Common myeloid progenitor, CD34-positive (primary cell): Measurements from ENCODE around the gene RABGEF1.
"Not testable (repeated sequence)": the region's sequence is repeated elsewhere in the genome, so short reads cannot be mapped to it uniquely, and the experiment has no call there.

Experiments
- CTCF ChIA-PET: fragments of 350-600 bp; sonication (Branson Sonifier 250); formaldehyde crosslinking; loops from one replicate; lab custom pipeline; 2021; ENCODE audit warnings: antibody characterized with exemption; lab: Charles Lee
- POLR2A ChIA-PET: fragments of 350-600 bp; sonication (Branson Sonifier 250); formaldehyde crosslinking; loops from one replicate; lab custom pipeline; 2021; ENCODE audit warnings: antibody characterized with exemption; lab: Charles Lee
- DNase-seq, 3 donors: peaks; one replicate each; pipeline versions ENCODE4 v3.0.0 to v3.0.0-alpha.2; 2013
- H3K27ac ChIP-seq, 2 experiments: 1 replicate in 1 of 2; 2 replicates in 1 of 2; pipeline ENCODE4 v1.7.0; 2013; ENCODE audit warnings: inconsistent platforms in 2 of 2, low read length in 2 of 2, mild to moderate bottlenecking in 2 of 2, low read depth in 1 of 2, moderate library complexity in 1 of 2; ENCODE audit not compliant: severe bottlenecking in 2 of 2, insufficient read depth in 1 of 2, poor library complexity in 1 of 2
- H3K27me3 ChIP-seq, 5 experiments: replicated peaks in 2 of 5; 1 replicate in 3 of 5; 2 replicates in 2 of 5; pipeline versions ENCODE4 v1.6.1 to v1.7.0; 2013; ENCODE audit warnings: low read length in 4 of 5, mild to moderate bottlenecking in 2 of 5, moderate library complexity in 2 of 5, inconsistent platforms in 1 of 5; ENCODE audit not compliant: insufficient read depth in 5 of 5, control insufficient read depth in 4 of 5
- H3K36me3 ChIP-seq, 4 experiments: 1 replicate in 2 of 4; 2 replicates in 2 of 4; pipeline versions ENCODE4 v1.6.1 to v1.7.0; 2013; ENCODE audit warnings: low read length in 3 of 4, control low read depth in 1 of 4, mild to moderate bottlenecking in 1 of 4; ENCODE audit not compliant: control insufficient read depth in 4 of 4, insufficient read depth in 4 of 4
- H3K4me1 ChIP-seq, 4 experiments: 1 replicate in 3 of 4; 2 replicates in 1 of 4; pipeline versions ENCODE4 v1.6.1 to v1.7.1; 2013; ENCODE audit warnings: low read length in 3 of 4, mild to moderate bottlenecking in 3 of 4, control low read depth in 1 of 4, inconsistent platforms in 1 of 4, moderate library complexity in 1 of 4; ENCODE audit not compliant: control insufficient read depth in 4 of 4, insufficient read depth in 4 of 4; ENCODE audit errors: control extremely low read depth in 1 of 4
- H3K4me3 ChIP-seq, 7 experiments: 1 replicate in 4 of 7; 2 replicates in 3 of 7; pipeline versions ENCODE4 v1.5.1 to v1.7.0; 2013; ENCODE audit warnings: mild to moderate bottlenecking in 7 of 7, low read length in 6 of 7, moderate library complexity in 6 of 7, inconsistent platforms in 2 of 7, low read depth in 2 of 7, control low read depth in 1 of 7; ENCODE audit not compliant: insufficient read depth in 4 of 7, control insufficient read depth in 1 of 7; ENCODE audit errors: extremely low read depth in 1 of 7
- H3K9me3 ChIP-seq, 5 experiments: 1 replicate in 4 of 5; 2 replicates in 1 of 5; pipeline versions ENCODE4 v1.6.1 to v1.7.1; 2013; ENCODE audit warnings: low read length in 4 of 5, mild to moderate bottlenecking in 2 of 5, inconsistent platforms in 1 of 5, low read depth in 1 of 5, moderate library complexity in 1 of 5; ENCODE audit not compliant: control insufficient read depth in 4 of 5, insufficient read depth in 2 of 5; ENCODE audit errors: control extremely low read depth in 1 of 5
- WGBS: methylation state at CpG from one replicate; pipeline ENCODE4 v1.1.5; 2013; ENCODE audit not compliant: insufficient coverage; 5-methylcytosine and 5-hydroxymethylcytosine counted together

The RABGEF1 gene

DNA sequence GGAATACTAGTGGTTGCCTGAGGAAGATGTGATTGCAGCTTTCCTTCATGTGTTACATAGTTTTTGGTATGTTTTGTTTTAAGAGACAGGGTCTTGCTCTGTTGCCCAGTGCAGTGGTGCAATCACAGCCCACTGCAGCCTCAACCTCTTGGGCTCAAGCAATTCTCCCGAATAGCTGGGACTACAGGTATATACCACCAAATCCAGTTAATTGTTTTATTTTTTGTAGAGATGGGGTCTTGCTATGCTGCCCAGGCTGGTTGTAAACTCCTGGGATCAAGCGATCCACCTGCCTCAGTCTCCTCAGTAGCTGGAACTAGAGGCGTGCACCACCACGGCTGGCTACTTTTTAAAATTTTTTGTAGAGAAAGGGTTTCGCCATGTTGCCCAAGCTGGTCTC is 101.4 kb downstream of the RABGEF1 start:
- ChIA-PET CTCF (interaction anchor here (1.1 kb wide), 1 partner anchor 22 kb away, joined by 3 read pairs; no protein-coding TSS in a partner anchor), POLR2A (no interaction called here)
- H3K4me1 ChIP-seq: peaks cover 3 to 29% (median 25%) of the 10 kb centered on the region in 4 experiments
- H3K36me3 ChIP-seq: no peaks in the 10 kb centered on the region
- no peak overlapping the region for H3K4me3 ChIP-seq
- WGBS: 98% methylated on average over 4 of the region's 5 CpGs
- H3K27me3 ChIP-seq: no peaks in the 10 kb centered on the region
- H3K27ac ChIP-seq: no peak overlapping the region
- no peak for DNase-seq
- H3K9me3 ChIP-seq: peaks cover 0 to 3% (median 0%) of the 10 kb centered on the region in 5 experiments

DNA sequence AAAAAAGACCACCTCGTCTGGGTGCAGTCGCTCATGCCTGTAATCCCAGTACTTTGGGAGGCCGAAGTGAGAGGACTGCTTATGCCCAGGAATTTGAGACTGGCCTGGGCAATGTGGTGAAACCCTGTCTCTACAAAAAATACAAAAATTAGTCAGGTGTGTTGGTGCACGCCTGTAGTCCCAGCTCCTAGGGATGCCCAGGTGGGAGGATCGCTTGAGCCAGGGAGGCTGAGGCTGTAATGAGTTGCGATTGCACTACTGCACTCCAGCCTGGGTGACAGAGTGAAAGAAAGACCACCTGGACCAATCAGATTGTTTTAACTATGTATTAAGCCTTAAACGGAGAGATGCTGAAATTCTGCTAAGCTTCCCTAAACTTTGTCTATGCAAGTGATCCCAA is 103.0 kb downstream of the RABGEF1 start:
- H3K36me3 ChIP-seq, POLR2A ChIA-PET, H3K9me3 ChIP-seq, DNase-seq, H3K27me3 ChIP-seq, H3K27ac ChIP-seq, CTCF ChIA-PET: not testable (repeated sequence)
- H3K4me1 ChIP-seq: peaks cover 6 to 42% (median 35%) of the 10 kb centered on the region in 4 experiments
- H3K4me3 ChIP-seq: peak overlapping the region in 4 of 7 experiments; percentile 5 to 97 (median 91)
- 81% methylated on average over 7 of the region's 7 CpGs for WGBS

DNA sequence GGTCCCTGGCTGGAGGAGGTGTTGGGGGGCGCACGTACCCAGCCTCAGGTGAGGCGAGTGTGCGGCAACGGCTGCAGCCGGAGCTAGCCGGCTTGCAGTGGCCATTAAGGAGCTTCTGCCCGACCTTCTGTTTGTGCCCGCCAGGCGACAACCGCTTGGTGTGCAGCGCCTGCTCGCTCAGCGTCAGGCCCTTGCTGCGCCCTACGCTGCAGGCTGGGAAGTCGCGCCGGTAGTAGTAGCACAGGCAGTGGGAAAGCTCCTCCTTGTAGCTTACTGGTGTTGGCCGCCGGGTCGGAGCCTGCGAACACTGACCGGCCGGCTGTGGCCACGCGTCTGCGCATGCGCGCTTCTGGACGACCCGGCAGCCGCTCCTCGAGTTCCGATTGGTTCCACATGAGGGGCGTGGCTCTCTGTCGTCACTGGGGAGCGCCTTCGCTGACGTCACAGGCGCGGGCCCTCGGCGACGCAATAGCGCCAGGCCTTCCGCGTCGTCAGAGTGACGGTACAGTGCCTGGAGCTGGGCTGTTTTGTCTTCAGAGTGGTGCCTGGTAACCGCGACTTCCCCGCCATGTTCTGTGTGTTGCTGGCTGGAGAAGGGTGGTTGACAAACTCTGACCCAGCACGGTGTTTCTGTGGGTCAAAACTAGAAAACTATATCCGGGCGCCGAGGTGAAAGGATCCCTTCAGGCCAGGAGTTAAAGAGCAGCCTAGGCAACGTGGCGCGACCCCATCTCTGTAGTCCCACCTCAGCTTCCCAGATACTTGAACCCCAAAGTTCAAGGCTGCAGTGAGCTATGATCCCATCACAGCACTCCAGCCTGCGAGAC is 104.2 kb downstream of the RABGEF1 start:
- peak overlapping the region; percentile 95 to 99 for H3K27ac ChIP-seq
- no peaks in the 10 kb centered on the region for H3K36me3 ChIP-seq
- peak overlapping the region; percentile 80 to 98 (median 93) for H3K4me3 ChIP-seq
- peak; percentile 97 to 99 (median 98) for DNase-seq
- CTCF ChIA-PET: interaction anchor here (0.9 to 1.9 kb wide), 5 partner anchors 13 to 77 kb away, joined by 3 to 10 read pairs (median 3); partner anchors contain the start of gene TMEM248
- POLR2A ChIA-PET: interaction anchor here (0.5 to 0.8 kb wide), 3 partner anchors 31 to 222 kb away, joined by 3 to 4 read pairs (median 3); no protein-coding TSS in a partner anchor
- under 1% methylated on average over 55 of the region's 61 CpGs for WGBS
- H3K9me3 ChIP-seq: no peaks in the 10 kb centered on the region
- peaks cover 8 to 52% (median 37%) of the 10 kb centered on the region in 4 experiments for H3K4me1 ChIP-seq
- H3K27me3 ChIP-seq: no peaks in the 10 kb centered on the region

DNA sequence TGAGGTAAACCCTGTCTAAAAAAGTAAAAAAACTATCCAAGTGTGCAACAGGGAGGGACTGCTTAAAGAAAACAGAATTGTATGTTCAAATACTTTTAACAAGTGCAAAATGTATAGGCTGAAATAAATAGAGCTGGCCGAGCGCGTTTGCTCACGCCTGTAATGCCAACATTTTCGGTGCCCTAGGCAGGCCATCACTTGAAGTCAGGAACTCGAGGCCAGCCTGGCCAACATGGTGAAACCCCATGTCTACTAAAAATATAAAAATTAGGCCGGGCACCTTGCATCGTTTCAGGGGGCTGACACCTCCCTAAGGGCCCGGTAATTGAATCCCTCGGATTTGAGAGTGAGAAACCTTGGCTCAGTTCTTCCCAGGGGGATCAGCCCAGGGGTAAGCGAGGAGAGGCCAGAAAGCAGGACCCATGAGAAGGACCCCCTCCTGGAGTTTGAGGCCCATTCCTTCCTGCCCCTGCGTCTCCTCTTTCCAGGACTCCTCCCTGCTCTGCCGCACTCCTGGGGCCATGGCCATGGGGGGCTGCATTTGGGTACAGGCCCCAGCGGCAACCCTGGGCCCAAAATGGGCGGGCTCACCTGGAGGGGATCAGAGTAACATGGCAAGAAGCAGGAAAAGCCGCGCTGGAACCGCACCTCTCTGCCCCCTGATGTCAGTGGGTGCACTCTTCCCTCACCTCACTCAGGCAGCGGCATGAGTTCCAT is 105.0 kb downstream of the RABGEF1 start:
- peaks cover 8 to 52% (median 37%) of the 10 kb centered on the region in 4 experiments for H3K4me1 ChIP-seq
- no peaks in the 10 kb centered on the region for H3K27me3 ChIP-seq
- H3K9me3 ChIP-seq: no peaks in the 10 kb centered on the region
- H3K36me3 ChIP-seq: no peaks in the 10 kb centered on the region
- DNase-seq: peak in 1 of 3 donors; percentile 5
- ChIA-PET CTCF (interaction anchor here (1.3 to 1.9 kb wide), 2 partner anchors 49 to 76 kb away, joined by 3 to 10 read pairs; partner anchors contain the start of gene TMEM248), POLR2A (interaction anchor here (0.6 kb wide), 1 partner anchor 30 kb away, joined by 4 read pairs; no protein-coding TSS in a partner anchor)
- 83% methylated on average over 18 of the region's 19 CpGs for WGBS
- peak overlapping the region; percentile 80 to 98 (median 93) for H3K4me3 ChIP-seq
- H3K27ac ChIP-seq: peak overlapping the region; percentile 95 to 99

DNA sequence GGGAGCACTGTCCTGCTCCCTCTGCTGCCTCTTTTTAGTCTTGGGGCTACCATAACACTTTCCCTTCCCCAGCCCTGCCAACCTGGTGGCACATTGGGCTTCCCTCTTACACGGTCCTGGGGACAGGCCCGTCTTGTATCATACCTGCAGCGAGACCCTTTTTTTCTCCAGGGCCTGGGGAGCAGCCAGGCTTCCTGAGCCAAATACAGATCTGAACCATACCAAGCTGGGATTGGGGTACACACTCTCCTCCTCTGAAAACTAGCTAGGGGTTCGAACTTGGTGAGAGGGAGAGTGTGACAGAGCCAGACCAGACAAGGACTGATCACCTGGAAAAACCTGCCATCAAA is 105.5 kb downstream of the RABGEF1 start:
- H3K9me3 ChIP-seq, H3K36me3 ChIP-seq, DNase-seq, H3K4me3 ChIP-seq, POLR2A ChIA-PET, CTCF ChIA-PET, H3K27me3 ChIP-seq, H3K27ac ChIP-seq: not testable (repeated sequence)
- H3K4me1 ChIP-seq: peaks cover 8 to 52% (median 37%) of the 10 kb centered on the region in 4 experiments
- WGBS: 100% methylated on average over 1 of the region's 4 CpGs

DNA sequence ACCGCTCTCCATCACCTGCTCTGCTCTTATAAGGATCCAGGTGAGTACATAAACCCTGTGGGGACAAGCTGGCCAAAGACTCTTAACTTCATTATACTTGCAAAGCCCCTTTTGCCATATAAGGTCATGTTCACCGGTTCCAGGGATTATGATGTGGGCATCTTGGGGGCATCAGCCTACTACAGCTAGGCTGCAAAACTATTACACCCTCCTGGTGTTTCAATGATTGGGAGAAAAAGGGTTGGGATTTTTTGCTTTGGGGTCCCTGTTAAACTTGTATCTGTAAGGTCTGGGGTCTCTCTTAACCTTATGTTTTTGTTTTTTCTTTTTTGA is 107.0 kb downstream of the RABGEF1 start:
- H3K9me3 ChIP-seq, H3K27ac ChIP-seq, H3K36me3 ChIP-seq, POLR2A ChIA-PET, H3K27me3 ChIP-seq, CTCF ChIA-PET, DNase-seq: not testable (repeated sequence)
- WGBS: no CpG with 5 or more reads among the region's 2 CpGs
- Histone ChIP-seq H3K4me3 (peak overlapping the region in 1 of 7 experiments; percentile 19), H3K4me1 (peaks cover 8 to 52% (median 37%) of the 10 kb centered on the region in 4 experiments)
